Stimulated activated naive CD8-positive, alpha-beta T cell treated with anti-CD3 and anti-CD28 coated beads, Interleukin-15, Interleukin-2, amounts not matched to agents 100 U/mL and 50 U/mL, for 24 hours (primary cell): ENCODE measurements around the gene HSPA14.
"Not testable (repeated sequence)": the region's sequence is repeated elsewhere in the genome, so short reads cannot be mapped to it uniquely, and the experiment has no call there.

ENCODE experiments used
- ATAC-seq: fragments of 150-1000 bp; cut with Tn5 transposase; one replicate; pipeline ENCODE4 v1.10.0; 2021
- DNase-seq: peaks from one replicate; pipeline ENCODE4 v3.0.0; 2021

Gene HSPA14, protein sequence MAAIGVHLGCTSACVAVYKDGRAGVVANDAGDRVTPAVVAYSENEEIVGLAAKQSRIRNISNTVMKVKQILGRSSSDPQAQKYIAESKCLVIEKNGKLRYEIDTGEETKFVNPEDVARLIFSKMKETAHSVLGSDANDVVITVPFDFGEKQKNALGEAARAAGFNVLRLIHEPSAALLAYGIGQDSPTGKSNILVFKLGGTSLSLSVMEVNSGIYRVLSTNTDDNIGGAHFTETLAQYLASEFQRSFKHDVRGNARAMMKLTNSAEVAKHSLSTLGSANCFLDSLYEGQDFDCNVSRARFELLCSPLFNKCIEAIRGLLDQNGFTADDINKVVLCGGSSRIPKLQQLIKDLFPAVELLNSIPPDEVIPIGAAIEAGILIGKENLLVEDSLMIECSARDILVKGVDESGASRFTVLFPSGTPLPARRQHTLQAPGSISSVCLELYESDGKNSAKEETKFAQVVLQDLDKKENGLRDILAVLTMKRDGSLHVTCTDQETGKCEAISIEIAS

DNA sequence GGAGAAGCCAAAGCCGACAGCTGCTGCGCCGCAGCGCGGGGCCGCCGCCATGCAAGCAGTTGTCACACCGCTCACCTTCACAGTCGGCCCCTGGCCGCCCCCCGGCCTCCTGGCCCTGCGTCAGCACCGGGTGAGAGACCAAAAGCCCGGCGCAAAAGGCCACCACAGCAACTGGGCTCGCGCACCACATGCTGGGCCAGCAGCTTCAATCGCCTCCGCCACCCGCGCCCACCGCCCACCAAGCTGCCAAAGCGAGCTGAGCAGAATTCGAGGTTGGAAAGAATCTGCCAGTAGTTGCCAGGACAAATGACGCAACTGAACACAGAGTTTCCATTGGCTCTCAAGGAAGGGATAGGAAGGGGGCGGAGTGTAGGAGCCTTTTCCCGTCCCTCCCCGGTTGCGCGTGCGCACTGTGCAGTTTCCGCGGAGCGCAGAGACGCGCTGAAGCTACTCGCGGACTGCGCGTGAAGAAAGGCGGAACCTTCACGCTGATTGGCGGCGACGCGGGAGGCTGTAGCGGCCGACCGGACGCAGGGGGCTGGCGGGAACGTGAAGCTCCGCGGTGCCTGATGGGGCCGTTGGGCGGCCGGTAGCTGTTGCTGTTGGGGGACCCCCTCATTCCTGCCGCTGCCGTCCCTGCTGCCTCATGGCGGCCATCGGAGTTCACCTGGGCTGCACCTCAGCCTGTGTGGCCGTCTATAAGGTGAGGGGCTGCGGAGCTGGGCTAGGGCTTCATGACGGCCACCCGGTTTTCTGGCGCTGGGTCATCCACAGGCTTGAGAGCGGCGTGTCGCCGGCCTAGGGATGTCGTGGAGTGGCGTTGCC is at the start of gene HSPA14, which contains the start of the genes CDNF and MSANTD7:
HSPA14 (plus strand) TSS at position 550 of the 825 bp plus-strand sequence; CDS start at position 647, 97 bp downstream.
CDNF (minus strand) TSS at position 281 of the 825 bp plus-strand sequence; CDS start at position 190, 91 bp downstream.
MSANTD7 (plus strand) TSS at position 550 of the 825 bp plus-strand sequence. CDS start 3,979 bp downstream, outside the sequence.
- DNase-seq: peak; percentile 100
- ATAC-seq: peak; percentile 97

DNA sequence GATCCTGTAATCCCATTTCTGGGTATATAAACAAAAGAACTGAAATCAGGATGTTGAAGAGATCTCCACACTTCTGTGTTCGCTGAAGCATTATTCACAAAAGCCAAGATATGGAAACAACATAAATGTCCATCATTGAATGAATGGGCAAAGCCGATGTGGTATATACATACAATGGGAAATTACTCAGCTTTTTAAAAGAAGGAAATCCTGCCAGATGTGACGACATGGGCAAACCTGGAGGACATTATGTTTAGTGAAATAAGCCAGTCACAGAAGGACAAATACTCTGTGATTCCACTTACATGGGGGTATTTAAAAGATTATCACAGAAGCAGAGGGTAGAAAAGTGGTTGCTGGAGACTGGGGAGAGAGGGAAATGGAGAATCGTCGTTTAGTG is 39.5 kb upstream of the HSPA14 start:
- DNase-seq: no peak
- ATAC-seq: no peak

DNA sequence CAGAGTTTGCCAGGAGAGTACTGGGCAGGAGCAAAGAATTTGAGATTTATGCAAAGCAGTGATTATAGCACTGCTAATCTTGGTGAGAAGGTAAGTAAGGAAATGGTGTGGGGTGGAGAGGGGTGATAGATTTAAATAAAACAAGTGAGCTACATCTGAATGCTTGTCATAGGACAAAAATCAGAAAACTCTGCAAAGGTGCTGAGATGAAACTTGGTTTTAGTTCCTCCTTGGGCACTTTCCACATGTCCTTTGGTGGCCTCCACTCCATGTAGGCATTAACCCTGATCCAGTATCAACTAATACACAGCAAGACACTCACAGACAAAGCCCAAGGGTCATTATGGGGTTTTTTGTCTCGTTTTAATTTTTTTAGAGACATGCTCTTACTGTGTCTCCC is 37.7 kb upstream of the HSPA14 start:
- ATAC-seq (no peak), DNase-seq (no peak)

DNA sequence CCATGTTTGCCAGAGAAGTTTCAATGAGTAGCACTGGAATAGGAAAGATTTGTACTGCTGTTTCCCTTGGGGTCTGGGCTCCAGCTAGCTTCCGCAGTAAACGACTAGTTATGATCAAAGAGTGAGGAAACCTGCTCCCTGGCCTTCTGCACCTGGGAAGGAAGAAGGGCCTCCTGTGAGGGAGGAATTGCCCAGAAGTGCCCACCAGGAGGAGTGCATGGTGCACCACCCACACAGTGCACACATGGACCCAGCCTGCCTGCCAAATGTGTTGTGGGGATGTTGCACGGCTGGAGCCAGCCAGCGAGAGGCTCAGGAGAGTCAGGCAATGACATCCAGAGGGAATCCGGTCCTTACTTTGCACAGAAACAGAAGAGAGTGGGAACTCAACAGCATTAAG is 36.4 kb upstream of the HSPA14 start:
- DNase-seq: no peak
- no peak for ATAC-seq

DNA sequence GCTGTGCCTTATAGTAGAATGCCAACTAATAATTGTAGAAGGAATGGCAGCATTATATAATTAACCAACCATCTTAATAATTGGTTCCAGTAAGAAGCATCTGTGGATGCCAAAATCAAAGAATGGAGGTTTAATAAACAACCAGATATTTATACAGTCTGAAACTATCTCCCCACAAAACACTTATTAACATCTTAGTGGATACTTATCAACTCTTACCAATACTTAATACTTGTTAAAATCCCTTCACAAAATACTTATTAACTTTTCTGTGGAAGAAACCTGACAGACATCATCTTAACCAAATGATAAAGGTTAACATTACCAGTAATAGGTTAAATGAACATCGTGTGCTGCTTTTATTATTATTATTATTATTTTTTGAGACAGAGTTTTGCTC is 34.3 kb upstream of the HSPA14 start:
- DNase-seq (no peak), ATAC-seq (no peak)

DNA sequence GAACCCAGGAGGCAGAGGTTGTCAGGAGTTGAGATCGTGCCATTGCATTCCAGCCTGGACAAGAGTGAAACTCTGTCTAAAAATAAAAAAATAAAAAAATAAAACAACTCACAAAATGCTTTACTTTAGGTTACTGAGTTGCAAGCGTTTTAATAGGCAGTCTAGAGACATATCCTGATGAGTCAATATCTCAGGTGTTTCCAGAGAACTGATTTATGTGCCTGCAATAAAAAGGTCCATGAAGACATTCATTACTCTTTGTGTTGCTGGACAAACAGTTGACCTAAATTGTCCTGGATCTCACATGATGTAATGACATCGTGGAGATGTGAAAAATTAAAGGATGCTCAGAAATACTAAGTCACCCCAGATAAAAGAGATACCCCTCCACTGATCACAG is 31.8 kb upstream of the HSPA14 start:
- ATAC-seq (no peak), DNase-seq (no peak)

DNA sequence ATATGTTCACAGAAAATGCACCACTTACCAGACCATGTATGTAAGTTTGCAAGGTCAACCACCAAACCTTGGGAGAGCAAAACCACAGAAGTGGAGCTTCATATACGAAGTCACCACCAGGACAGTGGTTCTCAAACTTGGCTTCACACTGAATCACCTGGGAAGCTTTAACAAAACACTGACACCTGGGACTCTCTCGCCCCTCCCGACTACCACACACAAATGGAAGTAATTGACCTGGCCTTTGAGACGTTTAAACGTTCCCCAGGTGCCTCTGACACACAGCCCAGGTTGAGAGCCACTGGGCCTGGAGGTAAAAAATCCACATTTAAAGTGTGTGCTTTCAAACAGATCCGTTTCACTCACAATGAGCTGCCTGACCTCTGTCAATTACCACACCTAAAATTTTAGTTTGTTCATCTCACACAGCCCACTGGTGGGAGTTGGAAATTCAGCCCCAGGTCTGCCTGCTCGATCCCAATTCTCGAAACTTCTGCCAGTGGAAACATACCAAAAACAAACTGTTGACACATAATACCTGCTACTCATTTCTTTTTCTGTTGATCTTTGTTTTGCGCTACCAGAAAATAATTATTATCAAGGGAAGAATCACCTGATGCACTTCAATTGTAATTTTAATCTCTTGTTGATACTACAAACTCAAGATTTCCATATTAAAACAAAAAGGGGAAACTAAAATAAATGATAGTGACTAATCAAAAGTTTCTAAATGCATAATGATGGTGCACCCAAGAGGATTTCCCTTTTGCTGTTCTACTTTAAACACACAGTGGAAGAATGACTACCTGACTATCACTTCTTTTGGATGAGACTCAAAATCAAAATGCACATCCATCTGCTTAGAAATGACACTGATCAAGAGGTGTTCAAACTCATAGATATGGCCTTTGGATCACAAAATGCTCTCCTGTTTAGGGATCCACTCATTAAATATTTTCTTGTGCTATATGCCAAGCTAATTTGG is 26.8 kb upstream of the HSPA14 start:
- peak; percentile 40 for ATAC-seq
- DNase-seq: no peak

DNA sequence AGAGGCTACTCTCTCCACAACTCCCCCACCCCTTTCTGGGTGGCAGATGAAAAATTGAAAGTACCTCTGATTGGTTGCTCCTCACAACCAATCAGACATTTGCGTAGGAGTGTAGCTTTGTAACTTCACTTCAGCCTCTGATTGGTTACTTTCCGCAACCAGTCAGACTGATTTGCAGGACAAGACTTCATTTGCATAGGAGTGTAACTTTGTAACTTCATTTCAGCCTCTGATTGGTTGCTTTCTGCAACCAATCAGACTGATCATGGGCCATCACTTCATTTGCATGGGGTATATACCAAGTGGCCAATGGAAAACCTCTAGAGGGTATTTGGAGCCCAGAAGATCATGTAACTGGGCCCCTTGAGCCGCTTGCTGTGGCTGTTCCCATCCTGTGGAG is 25.8 kb upstream of the HSPA14 start:
- DNase-seq (no peak), ATAC-seq (no peak)

DNA sequence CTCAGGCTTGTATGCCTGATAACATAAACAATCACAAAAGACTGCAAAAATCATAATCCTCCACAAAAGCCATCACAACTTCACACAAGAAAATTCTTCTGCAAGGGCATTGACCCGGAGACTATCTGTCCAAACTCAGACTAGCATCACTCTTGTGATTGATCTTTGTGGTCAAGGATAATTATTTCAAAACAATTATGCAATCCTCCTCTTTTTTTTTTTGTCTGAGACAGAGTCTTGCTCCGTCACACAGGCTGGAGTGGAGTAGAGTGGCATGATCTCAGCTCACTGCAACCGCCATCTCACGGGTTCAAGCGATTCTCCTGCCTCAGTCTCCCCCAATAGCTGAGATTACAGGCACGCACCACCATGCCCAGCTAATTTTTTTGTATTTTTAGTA is 22.4 kb upstream of the HSPA14 start:
- DNase-seq (no peak), ATAC-seq (no peak)

DNA sequence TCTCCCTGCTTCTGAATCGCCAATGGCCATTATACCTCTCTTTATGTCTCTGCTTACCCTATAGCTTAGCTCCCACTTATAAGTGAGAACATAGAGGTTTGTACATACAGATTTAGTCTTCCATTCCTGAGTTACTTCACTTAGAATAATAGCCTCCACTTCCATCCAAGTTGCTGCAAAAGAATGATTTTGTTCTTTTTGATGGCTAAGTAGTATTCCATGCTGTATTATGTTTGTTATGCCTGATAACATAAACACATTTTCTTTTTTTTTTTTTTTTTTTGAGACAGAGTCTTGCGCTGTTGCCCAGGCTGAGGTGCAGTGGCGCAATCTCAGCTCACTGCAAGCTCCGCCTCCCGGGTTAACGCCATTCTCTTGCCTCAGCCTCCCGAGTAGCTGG is 21.4 kb upstream of the HSPA14 start:
- not testable (repeated sequence) for ATAC-seq

DNA sequence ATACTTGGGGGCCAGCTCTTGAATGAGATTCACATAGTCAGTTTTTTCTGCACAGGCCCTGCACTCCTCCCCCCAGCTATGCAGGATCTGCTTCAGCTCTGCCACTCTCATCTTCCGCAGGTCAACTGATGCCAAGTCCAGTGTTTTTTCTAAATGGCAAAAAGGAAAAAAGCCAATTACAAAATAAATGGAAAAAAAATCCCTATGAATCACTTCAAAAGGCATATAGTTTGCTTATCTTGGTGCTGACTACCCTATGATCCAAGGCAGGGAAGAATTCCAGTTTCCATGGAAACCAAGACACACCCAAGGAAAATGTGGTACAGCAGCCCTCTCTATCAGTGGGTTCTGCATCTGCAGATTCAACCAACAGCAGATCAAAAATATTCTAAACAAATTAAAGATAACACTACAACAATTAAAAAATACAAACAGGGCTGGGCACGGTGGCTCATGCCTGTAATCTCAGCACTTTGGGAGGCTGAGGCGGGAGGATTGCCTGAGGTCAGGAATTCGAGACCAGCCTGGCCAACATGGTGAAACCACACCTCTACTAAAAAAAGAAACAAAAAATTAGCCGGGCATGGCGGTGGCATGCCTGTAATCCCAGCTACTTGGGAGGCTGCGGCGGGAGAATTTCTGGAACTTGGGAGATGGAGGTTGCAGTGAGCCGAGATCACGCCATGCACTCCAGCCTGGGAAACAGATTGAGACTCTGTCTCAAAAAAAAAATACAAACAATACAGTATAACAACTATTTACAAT is 17.9 kb upstream of the HSPA14 start:
- DNase-seq: no peak
- no peak for ATAC-seq

More for the DNA sequence above, 21.4 kb upstream of the HSPA14 start:
- not testable (repeated sequence) for DNase-seq

DNA sequence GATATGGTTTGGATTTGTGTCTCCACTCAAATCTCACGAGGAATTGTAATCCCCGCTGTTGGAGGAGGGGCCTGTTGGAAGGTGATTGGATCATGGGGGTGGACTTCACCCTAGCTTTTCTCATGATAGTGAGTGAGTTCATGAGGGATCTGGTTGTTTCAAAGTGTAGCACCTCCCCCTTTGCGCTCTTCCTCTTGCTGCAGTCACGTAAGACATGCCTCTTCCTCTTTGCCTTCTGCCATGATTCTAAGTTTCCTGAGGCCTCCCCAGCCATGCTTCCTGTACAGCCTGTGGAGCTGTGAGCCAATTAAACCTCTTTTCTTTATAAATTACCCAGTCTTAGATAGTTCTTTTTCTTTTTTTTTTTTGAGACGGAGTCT is 17.3 kb upstream of the HSPA14 start:
- DNase-seq (no peak), ATAC-seq (no peak)

DNA sequence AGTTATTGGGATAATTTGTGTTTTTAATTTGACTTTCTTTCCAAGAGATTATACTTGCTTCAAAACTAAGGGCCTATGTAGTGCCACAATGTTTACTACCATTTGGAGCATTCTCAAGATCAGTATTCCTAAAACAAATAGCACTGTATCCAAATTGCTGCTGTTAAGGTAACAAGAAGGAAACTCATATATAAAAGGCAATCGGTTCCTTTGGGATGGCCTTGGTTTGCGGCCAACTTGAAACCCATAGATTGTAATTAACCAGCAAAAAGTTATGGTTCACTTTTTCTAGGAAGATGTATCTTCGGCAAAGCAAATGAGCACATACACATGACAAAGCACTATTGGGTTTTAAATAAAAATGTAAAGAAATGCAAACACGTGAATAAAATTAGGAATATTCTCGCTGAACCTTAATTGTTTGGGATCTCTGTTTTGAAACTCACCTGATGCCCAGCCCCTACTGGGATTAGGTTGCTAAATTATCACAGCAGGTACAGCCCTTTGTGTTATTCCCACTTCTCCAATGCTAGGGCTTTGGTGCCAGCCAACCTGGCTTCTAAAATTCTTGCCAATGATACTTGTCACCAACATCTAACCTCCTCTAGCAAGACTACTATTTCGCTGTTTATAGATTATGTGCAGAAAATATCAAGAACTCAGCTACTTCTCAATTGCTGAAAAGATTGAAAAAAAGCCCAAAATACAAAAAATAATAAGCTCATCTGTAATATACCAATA is 16.3 kb upstream of the HSPA14 start:
- DNase-seq (no peak), ATAC-seq (no peak)

DNA sequence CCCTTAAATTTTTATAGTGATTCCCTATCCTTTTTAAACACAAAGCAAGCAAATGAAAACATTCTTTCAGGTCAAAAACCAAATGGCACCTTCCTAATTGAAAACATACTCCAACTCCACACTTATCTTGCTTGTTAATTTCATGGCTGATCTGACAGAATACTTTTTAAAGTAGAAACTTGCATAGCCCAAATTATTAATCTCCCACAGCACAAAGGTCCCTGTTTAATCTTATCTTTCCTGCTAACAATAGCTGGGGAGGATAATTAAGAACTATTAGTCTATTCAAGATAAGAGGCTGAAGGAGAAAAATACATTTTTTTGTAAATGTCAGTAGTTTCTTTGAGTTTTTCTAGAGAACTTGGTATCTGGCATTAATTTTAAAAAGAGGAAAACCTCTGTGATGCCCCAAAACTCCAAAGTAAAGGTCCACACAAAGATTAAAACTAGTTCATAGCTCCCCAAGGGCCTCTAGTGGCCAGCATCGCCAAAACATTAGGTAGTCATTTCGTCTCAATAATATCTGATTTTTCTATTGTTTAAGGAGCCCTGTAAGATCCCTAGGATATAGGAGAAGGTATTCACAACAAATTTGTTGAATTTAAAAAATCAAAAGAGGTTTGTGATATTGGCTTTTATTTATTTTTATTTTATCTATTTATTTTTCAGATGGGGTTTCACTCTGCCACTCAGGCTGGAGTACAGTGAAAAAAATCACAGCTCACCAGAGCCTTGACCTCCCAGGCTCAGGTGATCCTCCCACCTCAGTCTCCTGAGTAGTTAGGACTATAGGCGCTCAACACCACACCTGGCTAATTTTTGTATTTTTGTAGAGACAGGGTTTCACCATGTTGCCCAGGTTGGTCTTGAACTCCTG is 15.0 kb upstream of the HSPA14 start:
- DNase-seq: peak; percentile 37
- ATAC-seq: no peak

DNA sequence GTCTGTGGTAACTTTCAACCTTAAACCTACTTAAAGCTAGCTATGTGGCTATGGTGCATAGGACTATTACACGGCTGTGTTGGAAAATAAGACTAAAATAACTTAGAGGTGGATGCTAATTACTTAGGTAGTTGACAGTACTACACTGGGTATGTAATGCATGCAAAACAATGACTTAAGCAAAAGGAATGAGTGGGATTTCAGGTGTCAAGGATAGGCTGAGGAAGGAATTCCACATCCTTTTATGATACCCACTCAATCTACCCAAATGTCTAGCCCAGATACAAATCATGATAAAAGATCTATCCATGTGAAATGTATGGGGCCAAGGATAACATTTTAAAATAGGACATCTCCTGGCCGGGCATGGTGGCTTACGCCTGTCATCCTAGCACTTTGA is 14.1 kb upstream of the HSPA14 start:
- ATAC-seq (no peak), DNase-seq (no peak)

DNA sequence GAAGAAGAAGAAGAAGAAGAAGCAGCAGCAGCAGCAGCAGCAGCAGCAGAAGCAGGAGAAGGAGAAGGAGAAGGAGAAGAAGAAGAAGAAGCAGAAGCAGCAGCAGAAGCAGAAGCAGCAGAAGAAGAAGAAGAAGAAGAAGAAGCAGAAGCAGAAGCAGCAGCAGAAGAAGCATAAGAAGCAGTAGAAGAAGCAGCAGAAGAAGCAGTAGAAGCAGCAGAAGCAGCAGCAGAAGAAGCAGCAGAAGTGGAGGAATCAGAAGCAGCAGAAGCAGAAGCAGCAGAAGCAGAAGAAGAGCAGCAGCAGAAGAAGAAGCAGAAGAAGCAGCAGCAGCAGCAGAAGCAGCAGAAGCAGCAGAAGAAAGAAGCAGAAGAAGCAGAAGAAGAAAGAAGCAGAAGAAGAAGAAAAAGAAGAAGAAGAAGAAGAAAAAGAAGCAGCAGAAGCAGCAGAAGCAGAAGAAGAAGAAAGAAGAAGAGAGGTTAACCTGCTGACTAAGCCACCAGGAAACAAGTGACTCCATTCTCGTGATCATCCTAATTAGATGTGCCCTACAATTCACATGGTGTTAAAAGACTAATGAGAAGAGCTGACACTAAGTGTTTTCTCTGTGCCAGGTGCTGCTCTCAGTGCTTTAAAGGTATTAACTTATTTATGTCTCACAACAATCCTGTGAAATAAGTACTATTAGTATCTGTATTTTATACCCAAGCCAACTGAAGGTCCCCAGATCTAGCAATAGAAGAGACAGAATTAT is 11.9 kb upstream of the HSPA14 start:
- DNase-seq: no peak

DNA sequence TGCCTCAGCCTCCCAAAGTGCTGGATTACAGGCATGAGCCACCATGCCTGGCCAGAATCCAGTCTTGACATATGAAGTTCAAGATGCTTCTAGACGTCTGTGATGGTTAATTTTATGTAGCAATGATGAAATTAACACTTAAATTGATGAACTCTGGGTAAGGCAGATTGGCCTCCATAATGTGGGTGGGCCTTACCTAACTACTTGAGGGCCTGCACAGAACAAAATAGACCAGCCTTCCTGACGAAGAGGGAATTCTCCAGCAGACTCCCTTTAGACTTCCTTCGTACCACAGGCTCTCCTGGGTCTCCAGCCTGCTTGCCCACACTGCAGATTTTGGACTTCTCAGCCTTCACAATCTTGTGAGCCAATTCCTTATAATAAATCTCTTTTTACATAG is 5.0 kb upstream of the HSPA14 start:
- no peak for DNase-seq
- ATAC-seq: no peak

More for the DNA sequence above, 11.9 kb upstream of the HSPA14 start:
- no peak for ATAC-seq

DNA sequence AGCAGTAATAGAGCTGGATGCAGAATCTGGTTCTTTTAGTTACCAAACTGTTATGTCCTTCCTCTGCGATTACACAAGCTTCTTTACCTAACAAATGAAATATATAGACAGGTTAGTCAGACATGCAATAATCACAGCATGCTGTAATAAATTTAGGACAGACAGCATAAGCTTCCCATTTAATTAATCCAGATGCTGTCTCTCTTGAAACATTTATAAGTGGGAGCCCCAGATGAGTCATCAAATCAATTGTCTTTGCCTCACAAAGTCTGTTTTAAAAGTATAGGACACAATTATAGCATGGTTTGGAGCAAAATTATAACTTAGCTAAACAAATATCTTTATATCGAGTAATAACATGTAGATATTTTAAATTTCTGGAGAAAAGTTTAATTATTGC is 1.9 kb upstream of the HSPA14 start:
- DNase-seq (no peak), ATAC-seq (no peak)
